GM10266 (cell line): ENCODE measurements around the gene BPGM.

ENCODE experiments used
- DNase-seq: peaks from one replicate; pipeline ENCODE4 v3.0.0; 2012; ENCODE audit errors: extremely low spot score
- CTCF ChIP-seq: IDR thresholded peaks from 2 replicates; pipeline ENCODE4 v1.5.1; 2012; ENCODE audit warnings: mild to moderate bottlenecking, low read depth; ENCODE audit not compliant: control insufficient read depth, insufficient read depth; ENCODE audit errors: missing control alignments

BPGM gene

GRCh38 chr7:134693256-134693655 lies 46.6 kb downstream of the BPGM start:
- no peak for TF ChIP-seq CTCF
- no peak for DNase-seq

GRCh38 chr7:134694299-134694698 lies 47.6 kb downstream of the BPGM start:
- no peak for TF ChIP-seq CTCF
- no peak for DNase-seq

GRCh38 chr7:134694767-134695166 lies 48.1 kb downstream of the BPGM start:
- no peak for TF ChIP-seq CTCF
- DNase-seq = no peak

- no peak for TF ChIP-seq CTCF
- DNase-seq = no peak
Observed at GRCh38 chr7:134695321-134695860, 48.7 kb downstream of the BPGM start.

- TF ChIP-seq CTCF = no peak
- no peak for DNase-seq
Observed at GRCh38 chr7:134696261-134696660, 49.6 kb downstream of the BPGM start.

- DNase-seq = no peak
- no peak for TF ChIP-seq CTCF
Observed at GRCh38 chr7:134697205-134697886, 50.7 kb downstream of the BPGM start.

- DNase-seq = no peak
- TF ChIP-seq CTCF = no peak
Observed at GRCh38 chr7:134698481-134698880, 51.8 kb downstream of the BPGM start.
